Transverse colon (tissue), 4 donors: ENCODE results near the gene ZNF74.
"Not testable (repeated sequence)": the region's sequence is repeated elsewhere in the genome, so short reads cannot be mapped to it uniquely, and the experiment has no call there.

Source experiments
- CTCF ChIP-seq, 5 experiments: fragments of 200-600 bp in 3 of 5; fragments of 450-650 bp in 2 of 5; sonication (generic) in 3 of 5; IDR thresholded peaks; 1 replicate in 2 of 5; 2 replicates in 3 of 5; pipeline ENCODE4 v1.5.1; 2016 to 2017; ENCODE audit warnings: antibody characterized with exemption in 5 of 5, inconsistent platforms in 3 of 5, mild to moderate bottlenecking in 2 of 5, moderate library complexity in 1 of 5
- POLR2AphosphoS5 ChIP-seq, 3 donors: sonication (generic); formaldehyde crosslinking; IDR thresholded peaks; one replicate each; pipeline ENCODE4 v1.6.1; 2016; ENCODE audit warnings: antibody characterized with exemption in 3 of 3

- TF ChIP-seq CTCF, POLR2AphosphoS5 (IDR thresholded peaks at IDR 0.05): not testable (repeated sequence)
Observed at GRCh38 chr22:20451129-20451778, 57.3 kb downstream of the ZNF74 start.
